Measurements from ENCODE around the gene MICAL2.

DNA sequence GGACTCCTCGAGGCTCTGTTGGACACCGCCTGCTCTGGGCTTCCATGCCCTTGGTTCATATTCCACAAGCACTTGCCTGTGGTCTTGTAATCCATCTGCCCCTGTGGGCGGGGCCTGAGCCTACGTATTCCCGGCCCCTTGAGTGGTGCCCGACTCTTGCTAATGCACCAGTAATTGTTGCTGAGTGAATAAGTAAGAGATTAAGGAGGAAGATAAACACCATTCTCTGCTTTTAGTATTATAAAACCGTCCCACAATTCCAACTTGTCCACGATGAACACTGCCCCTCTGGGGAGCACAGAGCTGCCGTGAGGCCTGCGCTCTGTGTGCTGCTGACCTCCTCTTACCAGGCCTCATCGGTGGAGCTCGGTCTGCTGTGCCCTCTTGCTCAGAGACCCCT, 50.3 kb downstream of the MICAL2 start:
- TF ChIP-seq EP300 (IDR thresholded peaks at IDR 0.05; ENCODE audit: borderline replicate concordance) (no peak), REST (IDR thresholded peaks at IDR 0.05; ENCODE audit: low read depth) (no peak)

Data from Ishikawa (cell line).